Frontal cortex (tissue), 4 donors: ENCODE data around the gene SDR9C7. TPM values are rescaled to one million over a fixed set of nuclear protein-coding genes. Genes with fewer than 3 reads are reported as not detected.
"Not testable (repeated sequence)": the region's sequence is repeated elsewhere in the genome, so short reads cannot be mapped to it uniquely, and the experiment has no call there.

Experiments used
- DNase-seq, 2 donors: peaks; one replicate each; pipeline ENCODE4 v3.0.0; 2012; ENCODE audit warnings: low spot score in 2 of 2
- FAIRE-seq: peaks from 2 replicates; lab custom pipeline; 2012; peaks lifted over from hg19 to GRCh38; lab: Jason Lieb, UNC
- total RNA-seq: library from RNA; depleted of rRNA; stranded (reverse); fragments of >200 nt; gene quantifications from one replicate; pipeline ENCODE4 v1.2.3, GENCODE V29; 2014
- donor health status: control.
- donor health status: control.
- donor health status: control.

SDR9C7 gene
- total RNA-seq, 1 donor from 2014 or later, result 0.41 TPM

- DNase-seq (no peak), FAIRE-seq (no peak)
Observed at GRCh38 chr12:56880125-56880992, 53.8 kb downstream of the SDR9C7 start.

- not testable (repeated sequence) for DNase-seq, FAIRE-seq
Observed at GRCh38 chr12:56879240-56880124, 54.7 kb downstream of the SDR9C7 start.

GRCh38 chr12:56878010-56878339 lies 56.2 kb downstream of the SDR9C7 start:
- FAIRE-seq, result no peak

GRCh38 chr12:56877195-56878009 lies 56.8 kb downstream of the SDR9C7 start:
- no peak for FAIRE-seq
- DNase-seq, result no peak

More at GRCh38 chr12:56878010-56878339, 56.2 kb downstream of the SDR9C7 start:
- DNase-seq, result no peak

DNA sequence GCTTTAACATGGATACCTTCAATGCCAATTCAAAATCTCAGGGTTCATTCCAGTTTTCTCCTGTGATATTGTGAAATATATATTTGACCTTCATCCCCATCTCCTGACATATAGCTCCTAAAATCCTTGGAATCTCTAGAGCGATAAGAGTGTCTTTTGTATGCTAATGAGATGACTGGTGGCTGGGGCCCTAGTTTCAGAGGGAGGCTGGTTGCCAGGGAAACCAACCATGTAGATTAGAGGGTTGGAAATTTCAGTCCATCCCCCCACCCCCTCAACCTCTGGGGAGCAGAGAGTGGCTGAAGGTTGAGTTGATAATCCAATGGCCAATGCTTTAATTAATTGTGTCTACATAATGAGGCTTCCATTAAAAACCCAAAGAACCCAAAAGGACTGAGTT lies 59.4 kb downstream of the SDR9C7 start:
- FAIRE-seq (no peak), DNase-seq (no peak)

DNA sequence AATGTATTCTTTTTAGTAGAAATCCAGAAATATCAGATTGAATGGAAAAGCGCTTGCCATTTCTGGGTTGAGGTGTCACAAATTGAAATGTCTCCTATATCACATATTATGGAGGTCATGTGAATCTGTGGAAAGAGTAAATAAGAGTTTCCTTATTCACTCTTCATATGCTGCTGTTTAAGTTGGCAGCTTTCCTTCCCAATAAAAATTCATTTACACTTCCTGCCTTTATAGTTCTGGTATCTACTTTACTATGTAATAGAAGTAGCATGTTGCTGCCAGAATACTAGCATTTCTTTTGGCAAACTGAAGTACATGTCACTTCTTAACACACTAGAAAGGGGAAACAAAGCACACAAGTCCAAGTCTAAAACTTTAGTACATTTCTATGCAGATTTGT lies 60.8 kb downstream of the SDR9C7 start:
- DNase-seq (no peak), FAIRE-seq (no peak)

Other genes with a start within 250 kb of the SDR9C7 start
- 78.7 TPM for gene PTGES3, start 246.1 kb downstream of the SDR9C7 start, total RNA-seq
- gene NACA, start 209.1 kb downstream of the SDR9C7 start, total RNA-seq, result 969 TPM
- gene PRIM1, start 182.1 kb downstream of the SDR9C7 start, total RNA-seq, result 31.0 TPM
- 2.4 TPM for gene HSD17B6, start 171.1 kb downstream of the SDR9C7 start, total RNA-seq
- 0.41 TPM for gene RDH16, start 23.2 kb upstream of the SDR9C7 start, total RNA-seq
- 8.2 TPM for gene ZBTB39, start 72.1 kb upstream of the SDR9C7 start, total RNA-seq
- 0.82 TPM for gene TAC3, start 82.1 kb upstream of the SDR9C7 start, total RNA-seq
- gene MYO1A, start 115.7 kb upstream of the SDR9C7 start, total RNA-seq, result not detected
- gene NEMP1, start 144.4 kb upstream of the SDR9C7 start, total RNA-seq, result 5.3 TPM
- 30.2 TPM for gene NAB2, start 154.7 kb upstream of the SDR9C7 start, total RNA-seq
- 2.4 TPM for gene STAT6, start 177.0 kb upstream of the SDR9C7 start, total RNA-seq
- gene LRP1, start 194.1 kb upstream of the SDR9C7 start, total RNA-seq, result 63.2 TPM
- gene LRP1-AS, start 213.2 kb upstream of the SDR9C7 start, total RNA-seq, result not detected